ENCODE measurements around the gene TTC16.

Gene TTC16

DNA sequence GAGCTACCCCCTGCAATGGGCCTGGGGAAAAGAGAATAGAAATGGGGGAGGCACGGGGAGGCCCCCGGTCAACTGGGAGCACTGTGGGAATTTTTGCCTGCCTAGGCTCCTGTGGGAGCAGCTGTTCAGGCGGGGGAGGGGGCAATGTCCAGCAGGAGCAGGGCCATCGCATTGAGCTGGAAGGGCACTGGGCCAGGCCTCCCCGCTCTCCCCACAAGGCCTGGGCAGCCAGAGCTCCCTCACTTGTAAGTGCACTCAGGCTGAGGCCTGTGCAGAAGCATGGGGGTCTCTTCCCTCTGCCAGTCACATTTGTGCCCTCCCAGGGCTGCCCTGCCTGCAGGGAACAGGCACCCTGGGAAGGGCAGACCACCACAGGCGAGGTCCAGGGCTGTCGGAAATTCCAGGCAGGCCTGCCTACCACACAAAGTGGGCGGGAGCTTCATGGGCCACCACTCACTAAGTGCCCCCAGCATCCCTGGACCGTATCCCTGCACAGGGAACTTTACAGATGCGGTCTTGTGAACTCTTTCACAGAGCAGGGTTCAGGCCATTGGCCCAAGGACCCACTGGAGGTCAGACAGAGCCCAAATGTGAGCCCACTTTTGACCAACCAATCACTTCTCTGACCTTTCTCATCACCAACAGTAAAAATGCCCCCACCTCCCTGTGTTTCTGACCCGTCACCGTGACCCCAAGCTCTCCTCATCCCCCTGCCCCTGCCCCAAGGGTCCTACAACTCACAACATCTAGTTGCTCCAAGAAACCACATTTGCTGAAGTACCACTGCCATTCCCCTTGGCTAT is 10.1 kb upstream of the TTC16 start:
- TF ChIP-seq, protein P1, sequence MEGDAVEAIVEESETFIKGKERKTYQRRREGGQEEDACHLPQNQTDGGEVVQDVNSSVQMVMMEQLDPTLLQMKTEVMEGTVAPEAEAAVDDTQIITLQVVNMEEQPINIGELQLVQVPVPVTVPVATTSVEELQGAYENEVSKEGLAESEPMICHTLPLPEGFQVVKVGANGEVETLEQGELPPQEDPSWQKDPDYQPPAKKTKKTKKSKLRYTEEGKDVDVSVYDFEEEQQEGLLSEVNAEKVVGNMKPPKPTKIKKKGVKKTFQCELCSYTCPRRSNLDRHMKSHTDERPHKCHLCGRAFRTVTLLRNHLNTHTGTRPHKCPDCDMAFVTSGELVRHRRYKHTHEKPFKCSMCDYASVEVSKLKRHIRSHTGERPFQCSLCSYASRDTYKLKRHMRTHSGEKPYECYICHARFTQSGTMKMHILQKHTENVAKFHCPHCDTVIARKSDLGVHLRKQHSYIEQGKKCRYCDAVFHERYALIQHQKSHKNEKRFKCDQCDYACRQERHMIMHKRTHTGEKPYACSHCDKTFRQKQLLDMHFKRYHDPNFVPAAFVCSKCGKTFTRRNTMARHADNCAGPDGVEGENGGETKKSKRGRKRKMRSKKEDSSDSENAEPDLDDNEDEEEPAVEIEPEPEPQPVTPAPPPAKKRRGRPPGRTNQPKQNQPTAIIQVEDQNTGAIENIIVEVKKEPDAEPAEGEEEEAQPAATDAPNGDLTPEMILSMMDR (conservative IDR thresholded peaks at IDR 0.05; ENCODE audit: low read depth, low read length), result no peak
- no peak overlapping the region for H3K4me3 ChIP-seq (ENCODE audit: low read depth, low read length)
- no peak for DNase-seq (ENCODE audit: low read depth)

DNA sequence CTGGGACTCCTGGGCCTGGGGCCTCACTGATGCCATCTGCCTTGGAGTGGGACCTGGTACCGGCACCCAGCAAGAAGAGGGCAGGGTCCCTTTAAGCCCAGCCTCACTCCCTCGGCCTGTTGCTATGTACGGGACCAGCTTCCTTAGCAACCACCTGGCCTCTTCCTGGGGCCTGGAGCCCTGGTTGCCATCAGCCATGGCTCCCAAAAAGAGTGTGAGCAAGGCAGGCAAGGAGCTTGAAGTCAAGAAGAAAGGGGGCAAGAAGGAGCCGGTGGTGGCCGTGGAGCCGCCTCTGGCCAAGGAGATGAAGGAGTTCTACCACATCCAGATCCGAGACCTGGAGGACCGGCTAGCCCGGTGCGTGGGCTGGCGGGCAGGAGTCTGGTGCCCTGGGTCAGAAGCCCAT is 9.0 kb upstream of the TTC16 start, which contains the start of gene CFAP157:
Gene CFAP157, plus strand, starts transcription at position 153 of the 406 bp plus-strand sequence. Its CDS starts 44 bp downstream, at position 197.
- TF ChIP-seq, protein P1 (conservative IDR thresholded peaks at IDR 0.05; ENCODE audit: low read depth, low read length), result no peak
- H3K4me3 ChIP-seq (ENCODE audit: low read depth, low read length), result no peak within 1 kb of the TSS
- DNase-seq (ENCODE audit: low read depth), result no peak

DNA sequence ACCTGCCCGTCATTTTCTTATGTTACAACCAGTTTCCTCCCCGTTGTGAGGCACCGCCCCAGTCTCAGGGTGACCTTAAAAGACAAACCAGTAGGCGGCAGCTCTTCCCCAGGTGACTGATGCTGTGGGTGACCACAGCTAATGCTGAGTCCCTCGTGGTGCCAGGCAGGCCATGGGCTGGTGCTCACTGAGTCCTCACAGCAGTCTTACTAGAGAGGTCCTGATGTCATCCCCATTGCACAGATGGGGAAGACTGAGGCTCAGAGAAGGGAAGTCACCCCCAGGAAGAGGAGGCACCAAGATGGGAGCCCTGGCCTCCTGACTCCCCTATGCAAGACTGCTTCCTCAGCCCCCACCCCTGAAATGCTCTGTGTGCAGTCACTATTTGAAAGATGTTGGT is 8.1 kb upstream of the TTC16 start:
- TF ChIP-seq, protein P1 (conservative IDR thresholded peaks at IDR 0.05; ENCODE audit: low read depth, low read length), result peak; percentile 14

DNA sequence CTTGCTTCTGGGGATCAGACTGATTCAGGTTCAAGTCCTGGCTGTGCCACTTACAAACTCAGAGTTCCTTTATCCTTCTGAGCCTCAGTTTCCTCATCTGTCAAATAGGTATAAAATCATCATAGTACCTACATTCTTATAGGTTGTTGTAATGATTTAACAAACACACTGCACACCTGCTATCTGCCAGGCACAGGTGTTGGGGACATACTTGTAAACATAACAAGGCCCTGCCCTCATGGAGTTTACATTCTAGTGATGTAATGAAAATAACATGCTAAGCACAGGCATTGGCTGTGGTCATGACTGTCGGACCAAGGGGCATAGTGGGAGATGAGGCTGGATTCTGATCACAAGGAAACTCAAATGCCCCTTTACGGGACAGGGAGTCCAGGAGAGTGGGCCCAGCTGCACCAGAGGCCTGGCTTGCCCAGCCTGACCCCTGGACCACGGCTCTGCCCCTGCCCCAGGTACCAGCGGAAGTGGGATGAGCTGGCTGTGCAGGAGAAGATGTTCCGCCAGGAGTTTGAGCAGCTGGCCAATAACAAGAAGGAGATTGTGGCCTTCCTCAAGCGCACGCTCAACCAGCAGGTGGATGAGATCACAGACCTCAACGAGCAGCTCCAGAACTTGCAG is 6.8 kb upstream of the TTC16 start:
- DNase-seq (ENCODE audit: low read depth), result no peak
- TF ChIP-seq, protein P1 (conservative IDR thresholded peaks at IDR 0.05; ENCODE audit: low read depth, low read length), result no peak
- no peak overlapping the region for H3K4me3 ChIP-seq (ENCODE audit: low read depth, low read length)

More for the DNA sequence above, 8.1 kb upstream of the TTC16 start:
- no peak for DNase-seq (ENCODE audit: low read depth)
- H3K4me3 ChIP-seq (ENCODE audit: low read depth, low read length), result no peak overlapping the region

DNA sequence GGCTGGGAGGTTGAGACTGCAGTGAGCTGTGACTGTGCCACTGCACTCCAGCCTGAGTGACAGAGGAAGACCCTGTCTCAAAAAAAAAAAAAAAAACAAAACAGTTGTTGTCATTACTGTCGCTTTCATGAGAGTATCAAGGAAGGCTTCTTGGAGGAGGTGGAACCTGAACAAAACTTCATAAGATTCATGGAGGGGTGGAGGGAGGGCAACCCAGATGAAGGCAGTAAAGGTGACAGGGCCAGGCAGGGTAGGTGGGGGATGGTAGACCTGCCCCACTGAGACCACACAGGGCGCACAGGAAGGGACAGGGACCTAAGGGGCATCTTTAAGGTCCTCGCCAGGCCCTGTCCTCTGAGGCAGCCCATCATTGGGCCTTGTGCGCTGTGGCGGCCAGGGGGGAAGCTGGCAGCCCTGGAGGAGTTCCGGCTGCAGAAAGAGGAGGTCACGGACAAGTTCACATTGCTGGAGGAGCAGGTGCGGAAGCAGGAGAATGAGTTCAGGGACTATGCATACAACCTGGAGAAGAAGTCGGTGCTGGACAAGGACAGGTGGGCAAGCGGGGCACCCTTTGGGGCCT is 5.6 kb upstream of the TTC16 start:
- no peak overlapping the region for H3K4me3 ChIP-seq (ENCODE audit: low read depth, low read length)
- TF ChIP-seq, protein P1 (conservative IDR thresholded peaks at IDR 0.05; ENCODE audit: low read depth, low read length), result no peak
- no peak for DNase-seq (ENCODE audit: low read depth)

- TF ChIP-seq, protein P1 (conservative IDR thresholded peaks at IDR 0.05; ENCODE audit: low read depth, low read length), result no peak
- no peak for DNase-seq (ENCODE audit: low read depth)
- H3K4me3 ChIP-seq (ENCODE audit: low read depth, low read length), result no peak overlapping the region
Measured at GRCh38 chr9:127711226-127711701, 4.6 kb upstream of the TTC16 start.

All from choroid plexus epithelial cell (primary cell).